Immature natural killer cell (primary cell): ENCODE data around the gene IFI27L2. TPM values are rescaled to one million over a fixed set of nuclear protein-coding genes. Genes with fewer than 3 reads are reported as not detected.

Experiments
- DNase-seq, 3 donors: peaks; one replicate each; pipeline ENCODE4 v3.0.0; 2022; ENCODE audit warnings: mixed read lengths in 1 of 3
- H3K27ac Mint-ChIP-seq, 6 donors: one replicate each; pipeline ENCODE4 v1.8.0; 2020; ENCODE audit warnings: mixed read lengths in 6 of 6, mild to moderate bottlenecking in 5 of 6, inconsistent platforms in 4 of 6, moderate library complexity in 3 of 6
- H3K27me3 Mint-ChIP-seq, 3 donors: one replicate each; pipeline ENCODE4 v1.8.0; 2020 to 2021; ENCODE audit warnings: low read depth in 3 of 3, mild to moderate bottlenecking in 3 of 3, mixed read lengths in 3 of 3, moderate library complexity in 3 of 3, inconsistent platforms in 1 of 3
- H3K36me3 Mint-ChIP-seq, 3 donors: one replicate each; pipeline ENCODE4 v1.8.0; 2020; ENCODE audit warnings: mixed read lengths in 3 of 3, inconsistent platforms in 2 of 3, mild to moderate bottlenecking in 2 of 3
- H3K4me1 Mint-ChIP-seq, 2 donors: one replicate each; pipeline ENCODE4 v1.8.0; 2020; ENCODE audit warnings: inconsistent platforms in 2 of 2, mild to moderate bottlenecking in 2 of 2, mixed read lengths in 2 of 2, moderate library complexity in 1 of 2
- H3K4me3 Mint-ChIP-seq, 5 donors: one replicate each; pipeline ENCODE4 v1.8.0; 2020; ENCODE audit warnings: mild to moderate bottlenecking in 5 of 5, mixed read lengths in 5 of 5, inconsistent platforms in 3 of 5, moderate library complexity in 3 of 5
- H3K9me3 Mint-ChIP-seq, 6 donors: one replicate each; pipeline ENCODE4 v1.8.0; 2020; ENCODE audit warnings: mild to moderate bottlenecking in 6 of 6, mixed read lengths in 6 of 6, inconsistent platforms in 4 of 6, moderate library complexity in 3 of 6
- polyA plus RNA-seq, 3 donors: library from polyadenylated mRNA; unstranded; fragments of 300-500 nt; fragmentation: Illumina TruSeq; gene quantifications; one replicate each; pipeline ENCODE4 v1.2.3, GENCODE V29; 2021

IFI27L2 gene
- polyA plus RNA-seq = 100 to 1,000 TPM in 2 of 3 donors, 10 to 100 TPM in 1; 82.0 to 188 (median 103) TPM

- Mint-ChIP-seq H3K9me3 (no peaks in the 10 kb centered on the region), H3K4me1 (peaks cover 21 to 23% of the 10 kb centered on the region in 2 donors), H3K36me3 (no peaks in the 10 kb centered on the region), H3K4me3 (peak within 1 kb of the TSS; percentile 85 to 94 (median 91)), H3K27me3 (peaks cover 0 to 6% (median 2%) of the 10 kb centered on the region in 3 donors), H3K27ac (peak within 1 kb of the TSS; percentile 75 to 85 (median 80))
- DNase-seq = peak; percentile 54 to 63 (median 59)
Measured at GRCh38 chr14:94129111-94129757, at the start of gene IFI27L2. Gene IFI27L2 (minus strand): TSS chr14:94129604. CDS start chr14:94129564, 40 bp downstream.

DNA sequence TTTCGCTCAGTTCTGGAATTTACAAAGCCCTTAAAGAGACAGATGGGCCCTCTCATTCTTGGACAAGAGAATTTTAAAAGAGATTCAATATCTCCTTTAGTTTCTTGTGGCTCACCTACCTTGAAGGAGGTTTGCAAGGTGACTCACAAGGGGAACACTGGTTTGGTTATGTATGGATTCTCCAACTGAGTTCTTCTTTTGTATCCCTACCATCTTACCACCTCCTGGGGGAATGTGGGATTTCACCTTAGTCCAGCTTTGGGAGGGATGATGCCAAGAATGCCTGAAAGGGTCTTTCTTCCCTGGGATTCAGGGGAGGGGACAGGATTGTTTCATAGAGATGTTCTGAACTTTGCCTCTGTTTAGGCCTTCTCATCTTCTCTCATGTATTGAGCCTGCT, 48.4 kb upstream of the IFI27L2 start:
- H3K27me3 Mint-ChIP-seq = peaks cover 9 to 41% (median 14%) of the 10 kb centered on the region in 3 donors
- peaks cover 20 to 29% of the 10 kb centered on the region in 2 donors for H3K4me1 Mint-ChIP-seq
- H3K4me3 Mint-ChIP-seq = no peak overlapping the region
- no peak overlapping the region for H3K27ac Mint-ChIP-seq
- H3K36me3 Mint-ChIP-seq = no peaks in the 10 kb centered on the region
- no peak for DNase-seq
- H3K9me3 Mint-ChIP-seq = peaks cover 0 to 2% (median 0%) of the 10 kb centered on the region in 6 donors

DNA sequence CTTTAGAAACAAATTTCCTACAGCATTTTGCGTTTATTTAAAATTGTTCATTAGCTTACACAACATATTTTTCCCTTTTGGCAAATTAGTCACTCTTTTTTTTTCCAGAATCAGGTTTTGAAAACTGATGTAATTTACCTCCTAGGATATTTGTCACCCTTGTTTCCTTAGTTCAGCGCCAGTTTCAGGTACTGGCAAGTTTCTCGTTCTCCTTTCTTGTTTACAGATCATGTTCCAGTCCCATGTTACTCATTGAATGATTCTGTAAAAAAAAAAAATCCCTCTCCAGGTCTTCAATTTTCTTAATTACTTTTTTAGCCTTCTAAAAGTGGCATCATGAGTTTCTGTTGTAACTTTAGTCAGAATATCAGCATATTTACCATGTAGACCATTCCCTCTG, 47.4 kb upstream of the IFI27L2 start:
- no peak for DNase-seq
- no peaks in the 10 kb centered on the region for H3K36me3 Mint-ChIP-seq
- peaks cover 0 to 2% (median 0%) of the 10 kb centered on the region in 6 donors for H3K9me3 Mint-ChIP-seq
- peaks cover 20 to 30% of the 10 kb centered on the region in 2 donors for H3K4me1 Mint-ChIP-seq
- H3K4me3 Mint-ChIP-seq = no peak overlapping the region
- H3K27ac Mint-ChIP-seq = no peak overlapping the region
- peaks cover 9 to 41% (median 14%) of the 10 kb centered on the region in 3 donors for H3K27me3 Mint-ChIP-seq

- Mint-ChIP-seq H3K27ac (no peak overlapping the region), H3K4me3 (peak overlapping the region in 4 of 5 donors; percentile 65 to 82 (median 74)), H3K9me3 (peaks cover 0 to 2% (median 0%) of the 10 kb centered on the region in 6 donors), H3K36me3 (no peaks in the 10 kb centered on the region), H3K27me3 (peaks cover 8 to 36% (median 11%) of the 10 kb centered on the region in 3 donors), H3K4me1 (peaks cover 17 to 25% of the 10 kb centered on the region in 2 donors)
- DNase-seq = no peak
Measured at GRCh38 chr14:94175747-94176146, 46.3 kb upstream of the IFI27L2 start.

DNA sequence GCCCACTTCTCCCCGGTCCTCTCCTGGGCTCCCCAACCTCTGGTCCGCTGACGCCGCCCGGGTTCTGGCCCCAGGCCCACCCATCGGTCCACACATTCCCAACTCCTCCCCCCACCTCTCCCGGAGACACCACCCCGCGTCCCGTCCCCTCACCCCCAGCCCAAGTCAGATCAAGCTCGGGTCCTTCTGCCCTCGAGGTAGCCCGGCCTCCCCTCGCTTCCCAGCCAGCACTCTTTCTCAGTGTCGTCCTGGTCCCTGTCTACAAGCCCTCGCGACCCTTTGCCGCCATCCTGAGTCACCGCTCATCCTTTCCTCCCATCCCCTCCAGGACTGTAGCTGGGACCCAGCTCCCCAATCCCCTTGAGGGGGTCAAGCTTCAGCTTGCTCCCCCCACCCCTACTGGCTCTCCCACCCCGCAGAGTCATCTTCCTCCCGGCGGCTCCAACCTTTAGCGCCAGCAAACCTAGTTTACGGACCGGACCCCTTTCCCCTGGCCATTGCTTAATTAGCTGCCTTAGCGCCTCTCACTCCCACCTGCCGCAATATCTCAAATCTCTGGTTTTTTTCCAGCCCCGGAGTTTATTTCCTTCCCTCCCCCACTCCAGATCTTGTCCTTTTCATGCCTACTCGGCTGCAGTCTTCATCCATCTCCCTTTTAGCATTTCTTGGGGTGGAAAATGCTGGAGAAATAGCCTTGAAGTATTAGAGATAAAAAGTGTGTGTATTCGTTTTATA, 45.8 kb upstream of the IFI27L2 start:
- H3K4me1 Mint-ChIP-seq = peaks cover 17 to 20% of the 10 kb centered on the region in 2 donors
- H3K4me3 Mint-ChIP-seq = peak overlapping the region; percentile 65 to 82 (median 76)
- H3K27ac Mint-ChIP-seq = peak overlapping the region in 3 of 6 donors; percentile 28 to 57 (median 55)
- H3K36me3 Mint-ChIP-seq = no peaks in the 10 kb centered on the region
- H3K27me3 Mint-ChIP-seq = peaks cover 5 to 31% (median 8%) of the 10 kb centered on the region in 3 donors
- peak in 1 of 3 donors; percentile 4 for DNase-seq
- H3K9me3 Mint-ChIP-seq = peaks cover 0 to 2% (median 0%) of the 10 kb centered on the region in 6 donors

GRCh38 chr14:94174604-94175010, 45.2 kb upstream of the IFI27L2 start:
- Mint-ChIP-seq H3K9me3 (peaks cover 0 to 2% (median 0%) of the 10 kb centered on the region in 6 donors), H3K4me1 (peaks cover 17 to 20% of the 10 kb centered on the region in 2 donors), H3K36me3 (no peaks in the 10 kb centered on the region), H3K27me3 (peaks cover 5 to 30% (median 8%) of the 10 kb centered on the region in 3 donors), H3K27ac (no peak overlapping the region), H3K4me3 (peak overlapping the region; percentile 21 to 54 (median 31))
- no peak for DNase-seq

GRCh38 chr14:94173885-94174603, 44.6 kb upstream of the IFI27L2 start, which contains the start of gene PPP4R4:
Gene PPP4R4 (plus strand): TSS chr14:94174322. CDS start chr14:94174466, 144 bp downstream.
- H3K27ac Mint-ChIP-seq = peak within 1 kb of the TSS in 5 of 6 donors; percentile 18 to 71 (median 46)
- peaks cover 3 to 28% (median 8%) of the 10 kb centered on the region in 3 donors for H3K27me3 Mint-ChIP-seq

DNA sequence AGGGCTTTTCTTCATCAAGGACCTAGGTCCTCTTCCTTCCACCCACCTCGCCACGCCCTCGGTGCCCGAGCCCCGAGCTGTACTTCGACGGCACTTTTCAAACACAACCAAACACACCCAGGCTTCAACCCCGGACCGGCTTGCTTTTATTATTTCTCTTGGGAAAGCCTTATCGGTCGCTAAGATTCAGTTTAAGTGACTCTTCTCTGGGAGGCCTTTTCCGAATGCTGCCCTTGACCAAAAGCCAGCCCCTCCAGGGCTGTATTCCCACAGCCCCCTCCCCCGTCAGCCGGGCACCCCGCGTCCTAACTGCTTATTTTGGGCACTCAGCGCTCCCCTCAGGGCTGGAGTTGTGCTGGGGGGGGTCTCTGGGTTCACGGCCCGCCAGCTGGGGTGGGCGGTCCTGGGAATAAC, 44.1 kb upstream of the IFI27L2 start:
- peak in 1 of 3 donors; percentile 9 for DNase-seq
- peak overlapping the region; percentile 81 to 88 (median 85) for H3K4me3 Mint-ChIP-seq
- peaks cover 3 to 28% (median 8%) of the 10 kb centered on the region in 3 donors for H3K27me3 Mint-ChIP-seq
- H3K36me3 Mint-ChIP-seq = no peaks in the 10 kb centered on the region
- H3K4me1 Mint-ChIP-seq = peaks cover 17 to 20% of the 10 kb centered on the region in 2 donors
- H3K9me3 Mint-ChIP-seq = peaks cover 0 to 2% (median 0%) of the 10 kb centered on the region in 6 donors
- H3K27ac Mint-ChIP-seq = peak overlapping the region in 3 of 6 donors; percentile 18 to 71 (median 48)

More at GRCh38 chr14:94173885-94174603, 44.6 kb upstream of the IFI27L2 start, which contains the start of gene PPP4R4:
- H3K36me3 Mint-ChIP-seq = no peaks in the 10 kb centered on the region
- H3K4me3 Mint-ChIP-seq = peak within 1 kb of the TSS; percentile 81 to 88 (median 85)
- peaks cover 17 to 20% of the 10 kb centered on the region in 2 donors for H3K4me1 Mint-ChIP-seq
- DNase-seq = peak; percentile 83 to 87 (median 84)
- peaks cover 0 to 2% (median 0%) of the 10 kb centered on the region in 6 donors for H3K9me3 Mint-ChIP-seq

DNA sequence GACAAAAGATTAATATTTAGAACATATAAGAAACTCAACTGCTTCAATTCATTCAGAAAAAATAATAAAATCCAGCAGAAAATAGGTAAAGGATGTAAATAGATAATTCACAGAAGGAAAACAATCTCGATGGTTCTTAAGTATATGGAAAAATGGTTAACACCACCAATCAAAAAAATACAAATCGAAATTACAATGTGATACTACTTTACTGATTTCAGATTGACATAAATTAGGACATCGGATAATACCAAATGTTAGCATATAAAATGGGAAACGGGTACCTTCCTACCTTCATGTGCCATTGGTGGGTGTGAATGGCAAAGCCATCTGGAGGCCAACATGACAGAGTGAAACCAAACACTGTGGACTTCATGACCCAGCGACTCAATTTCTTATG, 43.1 kb upstream of the IFI27L2 start:
- Mint-ChIP-seq H3K4me1 (peaks cover 17 to 20% of the 10 kb centered on the region in 2 donors), H3K36me3 (no peaks in the 10 kb centered on the region), H3K27me3 (peaks cover 3 to 28% (median 8%) of the 10 kb centered on the region in 3 donors), H3K9me3 (peaks cover 0 to 2% (median 0%) of the 10 kb centered on the region in 6 donors), H3K27ac (peak overlapping the region in 1 of 6 donors; percentile 16), H3K4me3 (peak overlapping the region in 4 of 5 donors; percentile 83 to 88 (median 85))
- no peak for DNase-seq

DNA sequence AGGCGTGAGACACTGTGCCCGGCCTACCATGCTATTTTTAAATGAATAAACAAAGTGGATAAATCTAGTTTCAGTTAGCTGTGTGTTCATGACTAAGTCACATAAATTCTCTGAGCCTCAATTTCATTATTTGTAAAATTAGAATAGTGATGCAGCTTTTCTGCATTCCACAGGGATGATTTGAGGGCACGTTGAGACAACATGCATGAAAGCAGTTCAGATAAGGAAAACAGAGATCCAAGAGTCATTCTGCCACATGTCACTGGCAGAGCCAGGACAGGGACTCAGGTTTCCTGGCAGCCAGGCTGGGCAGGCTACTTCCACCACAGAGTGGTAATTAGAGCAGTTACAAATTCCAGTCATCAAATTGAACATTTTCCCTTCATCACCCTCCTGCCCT, 41.8 kb upstream of the IFI27L2 start:
- Mint-ChIP-seq H3K27ac (no peak overlapping the region), H3K36me3 (no peaks in the 10 kb centered on the region), H3K4me3 (no peak overlapping the region), H3K9me3 (peaks cover 0 to 2% (median 0%) of the 10 kb centered on the region in 6 donors), H3K27me3 (peaks cover 1 to 17% (median 3%) of the 10 kb centered on the region in 3 donors), H3K4me1 (peaks cover 17 to 19% of the 10 kb centered on the region in 2 donors)
- no peak for DNase-seq

GRCh38 chr14:94170136-94170535, 40.7 kb upstream of the IFI27L2 start:
- Mint-ChIP-seq H3K36me3 (no peaks in the 10 kb centered on the region), H3K27me3 (peaks cover under 1 to 11% (median 1%) of the 10 kb centered on the region in 3 donors), H3K27ac (no peak overlapping the region), H3K4me3 (no peak overlapping the region), H3K4me1 (peaks cover 8 to 13% of the 10 kb centered on the region in 2 donors), H3K9me3 (no peaks in the 10 kb centered on the region)
- DNase-seq = no peak

- no peaks in the 10 kb centered on the region for H3K9me3 Mint-ChIP-seq
- DNase-seq = no peak
- no peaks in the 10 kb centered on the region for H3K27me3 Mint-ChIP-seq
- H3K4me1 Mint-ChIP-seq = no peaks in the 10 kb centered on the region
- H3K36me3 Mint-ChIP-seq = no peaks in the 10 kb centered on the region
- H3K4me3 Mint-ChIP-seq = no peak overlapping the region
- H3K27ac Mint-ChIP-seq = no peak overlapping the region
Measured at GRCh38 chr14:94165744-94166143, 36.3 kb upstream of the IFI27L2 start.
